ENCODE data around the gene PDIA4. TPM values are rescaled to one million over a fixed set of nuclear protein-coding genes. Genes with fewer than 3 reads are reported as not detected.
A peak's percentile ranks its signal among the peaks of the same experiment; 100 is the strongest.

PDIA4 gene
- total RNA-seq, 4 donors from 2014 or later, result 57.1 to 100 (median 61.6) TPM

DNA sequence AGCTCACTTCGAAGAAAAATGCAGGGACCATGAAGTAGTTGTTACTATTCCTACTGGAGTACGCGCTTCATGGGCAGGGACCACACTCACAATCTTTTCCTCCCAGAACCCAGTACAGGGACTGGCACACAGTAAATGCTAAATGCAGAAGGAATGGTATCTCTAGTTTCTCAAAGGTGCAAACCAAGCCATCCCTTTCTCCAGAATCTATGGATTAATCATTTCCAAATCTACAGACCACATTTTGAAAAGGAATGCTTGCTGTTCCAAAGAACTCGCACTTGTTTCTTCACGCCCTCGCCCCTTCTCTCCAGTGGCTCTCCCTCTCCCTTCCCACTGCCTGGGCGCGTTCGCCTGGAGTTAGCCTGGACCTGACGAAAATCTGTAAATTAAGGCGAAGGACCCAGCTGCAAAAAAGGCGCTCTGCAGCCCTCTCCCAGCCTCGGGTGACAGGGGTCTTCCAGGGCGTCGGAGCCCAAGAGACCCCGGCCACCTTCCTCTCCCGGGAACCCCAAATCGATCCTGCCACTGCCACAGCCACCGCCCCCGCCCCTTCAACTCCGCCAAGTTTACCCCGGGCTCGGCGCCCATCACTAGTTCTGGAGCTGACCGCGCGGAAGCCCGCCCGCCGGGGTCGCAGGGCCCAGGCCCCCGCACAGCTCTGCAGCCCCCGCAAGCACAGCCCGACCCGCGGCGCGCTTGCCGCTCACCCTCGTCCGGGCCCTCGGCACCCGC lies 527 bp downstream of the PDIA4 start:
- no peak for TF ChIP-seq POLR2A (IDR thresholded peaks at IDR 0.05)
- TF ChIP-seq, protein P1, sequence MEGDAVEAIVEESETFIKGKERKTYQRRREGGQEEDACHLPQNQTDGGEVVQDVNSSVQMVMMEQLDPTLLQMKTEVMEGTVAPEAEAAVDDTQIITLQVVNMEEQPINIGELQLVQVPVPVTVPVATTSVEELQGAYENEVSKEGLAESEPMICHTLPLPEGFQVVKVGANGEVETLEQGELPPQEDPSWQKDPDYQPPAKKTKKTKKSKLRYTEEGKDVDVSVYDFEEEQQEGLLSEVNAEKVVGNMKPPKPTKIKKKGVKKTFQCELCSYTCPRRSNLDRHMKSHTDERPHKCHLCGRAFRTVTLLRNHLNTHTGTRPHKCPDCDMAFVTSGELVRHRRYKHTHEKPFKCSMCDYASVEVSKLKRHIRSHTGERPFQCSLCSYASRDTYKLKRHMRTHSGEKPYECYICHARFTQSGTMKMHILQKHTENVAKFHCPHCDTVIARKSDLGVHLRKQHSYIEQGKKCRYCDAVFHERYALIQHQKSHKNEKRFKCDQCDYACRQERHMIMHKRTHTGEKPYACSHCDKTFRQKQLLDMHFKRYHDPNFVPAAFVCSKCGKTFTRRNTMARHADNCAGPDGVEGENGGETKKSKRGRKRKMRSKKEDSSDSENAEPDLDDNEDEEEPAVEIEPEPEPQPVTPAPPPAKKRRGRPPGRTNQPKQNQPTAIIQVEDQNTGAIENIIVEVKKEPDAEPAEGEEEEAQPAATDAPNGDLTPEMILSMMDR (IDR thresholded peaks at IDR 0.05), result no peak
- Histone ChIP-seq H3K9me3 (no peaks in the 10 kb centered on the region), H3K4me3 (peak overlapping the region; percentile 72 to 96 (median 83)), H3K36me3 (no peaks in the 10 kb centered on the region), H3K27me3 (no peaks in the 10 kb centered on the region), H3K4me1 (peaks cover 0 to 25% (median 5%) of the 10 kb centered on the region in 4 donors), H3K27ac (peak overlapping the region; percentile 84 to 94 (median 89))
- DNase-seq, result no peak

DNA sequence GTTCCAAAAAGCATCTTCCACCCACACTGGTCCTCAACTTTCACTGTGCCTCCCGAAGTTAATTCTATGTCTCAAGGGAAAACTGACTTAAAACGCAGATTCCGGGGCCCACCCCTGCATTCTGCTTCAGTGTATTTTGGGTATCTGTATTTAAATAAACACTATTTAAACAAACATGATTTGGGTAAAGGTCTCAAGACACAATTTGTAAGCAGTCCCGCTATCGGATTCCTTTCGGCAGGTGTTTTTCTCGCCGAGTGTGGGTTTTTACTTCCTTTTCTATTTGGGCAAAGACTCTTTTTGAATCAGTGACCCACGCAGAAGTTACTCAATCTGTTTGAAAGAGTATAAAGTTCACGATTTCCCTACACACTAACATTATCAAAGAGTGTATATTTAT lies 1.2 kb downstream of the PDIA4 start:
- Histone ChIP-seq H3K36me3 (no peaks in the 10 kb centered on the region), H3K27ac (peak overlapping the region in 2 of 4 donors; percentile 89), H3K4me1 (peaks cover 0 to 25% (median 5%) of the 10 kb centered on the region in 4 donors), H3K9me3 (no peaks in the 10 kb centered on the region), H3K27me3 (no peaks in the 10 kb centered on the region), H3K4me3 (peak overlapping the region; percentile 72 to 96 (median 83))
- no peak for DNase-seq
- TF ChIP-seq, protein P1 (IDR thresholded peaks at IDR 0.05), result no peak
- no peak for TF ChIP-seq POLR2A (IDR thresholded peaks at IDR 0.05)

DNA sequence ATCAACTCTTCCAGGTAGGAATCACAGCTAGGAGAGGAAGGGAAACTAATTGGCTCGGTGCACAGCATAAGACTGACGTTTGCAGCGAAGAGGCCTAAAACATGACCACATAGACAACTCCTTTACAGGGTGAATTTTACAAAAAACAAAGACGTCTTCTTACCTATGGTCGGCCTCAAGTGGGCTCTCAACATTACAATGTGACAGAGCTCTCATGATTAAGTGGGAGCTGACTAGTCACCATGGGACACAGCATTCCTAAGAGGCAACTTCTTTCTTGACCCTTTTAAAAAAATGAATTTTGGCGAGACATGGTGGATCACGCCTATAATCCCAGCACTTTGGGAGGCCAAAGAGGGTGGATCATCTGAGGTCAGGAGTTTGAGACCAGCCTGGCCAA lies 4.6 kb downstream of the PDIA4 start:
- H3K27me3 ChIP-seq, result no peaks in the 10 kb centered on the region
- H3K4me3 ChIP-seq, result no peak overlapping the region
- no peaks in the 10 kb centered on the region for H3K9me3 ChIP-seq
- DNase-seq, result no peak
- peaks cover 0 to 17% (median 0%) of the 10 kb centered on the region in 3 donors for H3K36me3 ChIP-seq
- TF ChIP-seq POLR2A (IDR thresholded peaks at IDR 0.05), result no peak
- TF ChIP-seq, protein P1 (IDR thresholded peaks at IDR 0.05), result no peak
- H3K4me1 ChIP-seq, result peaks cover 0 to 21% (median 2%) of the 10 kb centered on the region in 4 donors
- H3K27ac ChIP-seq, result no peak overlapping the region

DNA sequence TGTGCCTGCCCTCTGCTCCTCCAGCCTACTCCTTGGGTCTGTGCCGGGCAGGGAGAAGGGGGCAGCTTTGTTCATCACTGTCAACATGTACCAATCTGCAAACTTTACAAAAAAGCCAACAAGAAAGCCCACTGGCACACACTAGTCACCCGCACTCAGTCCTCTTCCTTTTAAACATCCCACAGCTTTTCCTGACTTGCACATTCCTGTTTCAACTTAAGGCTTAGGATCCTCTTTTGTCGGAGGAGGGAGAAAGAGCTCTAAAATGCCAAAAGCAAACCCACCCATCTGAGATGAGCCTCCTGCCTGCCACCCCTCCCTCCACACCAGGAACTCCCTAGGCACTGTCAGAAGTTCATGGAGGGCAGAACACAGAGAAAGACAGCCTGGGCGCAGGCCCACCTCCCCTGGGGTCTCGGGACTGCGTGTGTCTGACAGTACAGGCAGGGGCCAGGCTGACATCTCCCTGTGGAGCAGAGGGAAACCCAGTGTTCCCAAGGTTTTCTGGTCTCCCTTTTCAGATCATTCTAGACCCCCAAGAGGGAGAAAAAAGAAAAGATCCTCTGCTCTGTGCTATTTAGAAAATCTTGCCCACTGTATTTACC lies 5.4 kb downstream of the PDIA4 start:
- TF ChIP-seq, protein P1 (IDR thresholded peaks at IDR 0.05), result no peak
- TF ChIP-seq POLR2A (IDR thresholded peaks at IDR 0.05), result no peak
- Histone ChIP-seq H3K4me3 (no peak overlapping the region), H3K36me3 (peaks cover 0 to 23% (median 0%) of the 10 kb centered on the region in 3 donors), H3K27ac (no peak overlapping the region), H3K4me1 (peaks cover 0 to 21% (median 2%) of the 10 kb centered on the region in 4 donors), H3K9me3 (no peaks in the 10 kb centered on the region), H3K27me3 (no peaks in the 10 kb centered on the region)
- DNase-seq, result no peak

DNA sequence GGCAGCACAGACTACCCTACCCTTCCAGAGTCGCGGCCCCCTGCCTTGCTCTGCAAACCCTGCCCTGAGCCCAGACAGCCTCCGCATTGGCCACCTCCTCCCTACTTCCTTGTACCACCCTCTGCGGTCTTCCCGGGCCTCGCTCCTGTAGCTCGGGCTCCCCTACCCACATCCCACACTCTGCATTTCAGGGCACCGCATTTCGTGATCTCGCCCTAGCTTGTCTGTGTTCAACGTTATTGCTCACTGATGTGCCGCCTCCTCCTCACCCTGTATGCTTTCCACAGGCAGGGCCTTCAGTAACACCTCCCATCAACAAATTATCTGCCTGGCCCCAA lies 6.6 kb downstream of the PDIA4 start:
- H3K4me3 ChIP-seq, result no peak overlapping the region
- no peaks in the 10 kb centered on the region for H3K9me3 ChIP-seq
- no peak overlapping the region for H3K27ac ChIP-seq
- H3K36me3 ChIP-seq, result peaks cover 0 to 30% (median 0%) of the 10 kb centered on the region in 3 donors
- DNase-seq, result no peak
- no peaks in the 10 kb centered on the region for H3K27me3 ChIP-seq
- peaks cover 0 to 14% (median 1%) of the 10 kb centered on the region in 4 donors for H3K4me1 ChIP-seq
- TF ChIP-seq POLR2A (IDR thresholded peaks at IDR 0.05), result no peak
- TF ChIP-seq, protein P1 (IDR thresholded peaks at IDR 0.05), result no peak
